Renal cortex interstitium (tissue), 15 donors: ENCODE data around the gene ACADS. TPM values are rescaled to one million over a fixed set of nuclear protein-coding genes. Genes with fewer than 3 reads are reported as not detected.

Source experiments
- DNase-seq, 11 donors: peaks; one replicate each; pipeline ENCODE4 v3.0.0-alpha.2; 2013; ENCODE audit warnings: low read depth in 9 of 11, low spot score in 4 of 11; ENCODE audit errors: extremely low read depth in 1 of 11
- long read RNA-seq, 16 experiments: transcript quantifications; one replicate each; lab custom pipeline, GENCODE V29; 2026
- polyA plus RNA-seq, 3 donors: library from polyadenylated mRNA; unstranded; fragments of 120-200 nt; gene quantifications; one replicate each; pipeline ENCODE4 v1.2.1, GENCODE V29; 2013; ENCODE audit not compliant: insufficient read length in 3 of 3

Gene ACADS
- polyA plus RNA-seq, result 10 to 100 TPM; 15.3 to 24.4 (median 23.0) TPM
- long read RNA-seq, donor 1, transcript ACADS-201 (10 exons, 1,950 nt), result major isoform, 10 of 11 reads
- long read RNA-seq, donor 1, partial matches to known transcripts, result 0 of 11 reads
- long read RNA-seq, donor 1, other reads (novel, unspliced or antisense), result 0 of 11 reads
- long read RNA-seq, donor 2, transcript ACADS-201 (10 exons, 1,950 nt), result major isoform, 8 of 9 reads
- long read RNA-seq, donor 2, partial matches to known transcripts, result 0 of 9 reads
- long read RNA-seq, donor 2, other reads (novel, unspliced or antisense), result 0 of 9 reads
- long read RNA-seq, donor 3, transcript ACADS-201 (10 exons, 1,950 nt), result major isoform, 13 of 14 reads
- long read RNA-seq, donor 3, partial matches to known transcripts, result 0 of 14 reads
- long read RNA-seq, donor 3, other reads (novel, unspliced or antisense), result 0 of 14 reads
- long read RNA-seq, donor 4, transcript ACADS-201 (10 exons, 1,950 nt), result major isoform, 11 of 11 reads
- long read RNA-seq, donor 4, partial matches to known transcripts, result 0 of 11 reads
- long read RNA-seq, donor 4, other reads (novel, unspliced or antisense), result 0 of 11 reads
- long read RNA-seq, donor 5, result 0 reads
- long read RNA-seq, donor 6, transcript ACADS-201 (10 exons, 1,950 nt), result major isoform, 7 of 21 reads
- long read RNA-seq, donor 6, partial matches to known transcripts, result 13 of 21 reads
- long read RNA-seq, donor 6, other reads (novel, unspliced or antisense), result 0 of 21 reads
- long read RNA-seq, donor 7, transcript ACADS-201 (10 exons, 1,950 nt), result major isoform, 6 of 6 reads
- long read RNA-seq, donor 7, partial matches to known transcripts, result 0 of 6 reads
- long read RNA-seq, donor 7, other reads (novel, unspliced or antisense), result 0 of 6 reads
- long read RNA-seq, donor 8, transcript ACADS-201 (10 exons, 1,950 nt), result major isoform, 34 of 65 reads
- long read RNA-seq, donor 8, partial matches to known transcripts, result 30 of 65 reads
- long read RNA-seq, donor 8, other reads (novel, unspliced or antisense), result 0 of 65 reads
- long read RNA-seq, donor 9, transcript ACADS-201 (10 exons, 1,950 nt), result major isoform, 5 of 6 reads
- long read RNA-seq, donor 9, partial matches to known transcripts, result 0 of 6 reads
- long read RNA-seq, donor 9, other reads (novel, unspliced or antisense), result 0 of 6 reads
- long read RNA-seq, donor 10, transcript ACADS-201 (10 exons, 1,950 nt), result major isoform, 6 of 18 reads
- long read RNA-seq, donor 10, partial matches to known transcripts, result 11 of 18 reads
- long read RNA-seq, donor 10, other reads (novel, unspliced or antisense), result 0 of 18 reads
- long read RNA-seq, donor 11, transcript ACADS-201 (10 exons, 1,950 nt), result major isoform, 5 of 5 reads
- long read RNA-seq, donor 11, partial matches to known transcripts, result 0 of 5 reads
- long read RNA-seq, donor 11, other reads (novel, unspliced or antisense), result 0 of 5 reads
- long read RNA-seq, donor 12, partial matches to known transcripts, result 11 of 13 reads
- long read RNA-seq, donor 12, other reads (novel, unspliced or antisense), result 0 of 13 reads
- long read RNA-seq, donor 13, result 0 reads
- long read RNA-seq, donor 14, transcript ACADS-201 (10 exons, 1,950 nt), result major isoform, 11 of 11 reads
- long read RNA-seq, donor 14, partial matches to known transcripts, result 0 of 11 reads
- long read RNA-seq, donor 14, other reads (novel, unspliced or antisense), result 0 of 11 reads
- long read RNA-seq, donor 15, partial matches to known transcripts, result 7 of 9 reads
- long read RNA-seq, donor 15, other reads (novel, unspliced or antisense), result 0 of 9 reads
- long read RNA-seq, donor 16, transcript ACADS-201 (10 exons, 1,950 nt), result major isoform, 29 of 36 reads
- long read RNA-seq, donor 16, partial matches to known transcripts, result 6 of 36 reads
- long read RNA-seq, donor 16, other reads (novel, unspliced or antisense), result 0 of 36 reads

- peak; percentile 61 to 83 (median 74) for DNase-seq
Measured at GRCh38 chr12:120725659-120726509, at the start of gene ACADS. ACADS (plus strand) TSS chr12:120725826; CDS start chr12:120725886, 60 bp downstream.

DNA sequence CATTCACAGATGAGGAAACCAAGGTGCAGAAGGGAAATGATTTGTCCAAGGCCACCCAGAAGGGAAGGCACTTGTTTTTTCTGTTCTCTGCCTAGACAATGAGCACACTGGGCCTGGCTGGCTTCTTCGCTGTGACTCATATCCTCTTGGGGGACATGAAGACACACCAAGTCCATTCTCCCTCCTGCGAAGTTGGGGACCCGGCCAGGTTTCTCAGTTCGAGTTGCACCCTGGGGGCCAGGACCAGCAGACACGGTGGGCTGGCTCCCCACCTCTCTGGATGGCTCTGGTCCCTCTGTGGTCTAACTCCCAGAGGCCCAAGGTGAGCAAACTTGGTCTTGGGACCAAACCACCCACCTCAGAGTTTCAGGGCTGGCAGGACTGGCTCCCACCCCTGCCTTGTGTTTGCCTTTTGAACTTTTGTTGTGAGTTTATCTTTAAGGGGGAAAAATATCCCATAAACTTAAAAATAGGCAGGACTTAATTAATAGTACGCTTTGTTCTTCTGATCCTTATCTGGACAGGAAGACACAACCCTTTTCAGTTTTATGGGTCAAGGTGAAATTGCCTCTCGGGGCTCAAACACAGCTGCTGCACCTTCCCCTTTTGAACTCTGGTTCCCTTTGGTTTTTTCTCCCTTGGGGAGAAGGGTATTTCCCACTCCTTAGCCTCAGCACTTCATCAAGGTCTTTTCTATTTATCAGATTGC, 47.7 kb upstream of the ACADS start:
- no peak for DNase-seq

GRCh38 chr12:120678572-120678971, 47.1 kb upstream of the ACADS start:
- no peak for DNase-seq

DNA sequence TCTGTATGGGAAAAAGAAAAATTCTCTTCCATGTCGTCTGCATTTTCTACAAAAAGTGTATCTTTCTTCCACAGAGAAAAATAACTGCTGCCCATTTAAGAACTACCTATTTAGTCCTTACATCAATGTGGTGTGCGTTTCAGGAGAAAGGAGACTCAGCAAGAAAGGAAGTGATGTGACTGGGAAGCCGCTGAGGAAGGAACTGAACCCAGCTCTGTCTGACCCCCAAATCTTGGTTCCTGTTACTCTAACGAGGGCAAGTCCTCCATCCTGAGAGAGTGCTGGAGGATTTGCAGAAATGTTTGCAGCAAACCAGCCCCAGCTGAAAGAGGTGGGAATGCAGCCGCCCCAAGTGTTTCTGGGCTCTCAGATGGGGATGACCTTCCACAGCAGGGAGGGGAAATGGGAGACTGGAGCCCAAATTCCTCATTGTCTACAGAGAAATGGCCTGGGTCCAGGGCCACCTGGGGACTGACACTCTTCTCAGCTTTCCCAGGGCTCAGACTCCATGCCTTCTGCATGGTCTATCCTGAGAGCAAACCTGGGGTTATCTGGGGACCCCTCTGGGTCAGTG, 45.4 kb upstream of the ACADS start:
- no peak for DNase-seq

DNA sequence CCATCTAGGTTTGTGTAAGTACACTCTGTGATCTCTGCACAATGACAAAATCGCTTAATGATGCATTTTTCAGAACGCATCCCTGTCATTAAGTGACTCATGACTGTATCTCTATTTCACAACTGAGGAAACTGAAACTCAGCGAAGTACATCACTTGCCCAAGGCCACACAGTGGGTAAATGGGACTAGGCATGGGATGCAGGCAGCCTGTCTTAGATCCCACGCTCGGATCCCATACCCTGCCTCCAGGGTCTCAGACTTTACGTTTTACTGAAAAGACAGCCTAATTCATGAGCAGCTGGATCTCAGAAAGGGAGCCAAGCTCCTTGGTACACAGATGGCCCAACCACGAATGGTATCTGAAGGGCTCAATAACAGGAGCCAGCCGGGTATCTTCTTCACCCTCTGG, 41.1 kb upstream of the ACADS start:
- DNase-seq, result no peak

DNA sequence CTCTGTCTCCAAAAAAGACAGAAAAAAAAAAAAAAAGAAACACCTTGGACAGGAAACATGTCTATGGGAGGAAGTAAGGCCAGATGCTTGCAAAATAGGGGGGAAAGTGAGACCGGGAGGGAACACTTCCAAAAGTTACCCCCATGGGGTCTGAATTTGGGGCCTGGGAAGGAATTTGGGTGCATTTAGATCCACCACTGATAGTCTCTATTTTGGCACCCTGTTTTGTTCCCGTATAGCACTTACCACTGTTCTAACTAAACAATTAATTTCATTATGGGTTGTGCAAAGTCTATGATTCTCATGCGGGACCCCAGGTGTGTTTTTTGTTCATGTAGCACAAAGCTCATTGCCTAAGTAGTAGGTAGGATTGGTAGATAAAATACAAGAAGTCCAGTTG, 40.1 kb upstream of the ACADS start:
- DNase-seq, result no peak

DNA sequence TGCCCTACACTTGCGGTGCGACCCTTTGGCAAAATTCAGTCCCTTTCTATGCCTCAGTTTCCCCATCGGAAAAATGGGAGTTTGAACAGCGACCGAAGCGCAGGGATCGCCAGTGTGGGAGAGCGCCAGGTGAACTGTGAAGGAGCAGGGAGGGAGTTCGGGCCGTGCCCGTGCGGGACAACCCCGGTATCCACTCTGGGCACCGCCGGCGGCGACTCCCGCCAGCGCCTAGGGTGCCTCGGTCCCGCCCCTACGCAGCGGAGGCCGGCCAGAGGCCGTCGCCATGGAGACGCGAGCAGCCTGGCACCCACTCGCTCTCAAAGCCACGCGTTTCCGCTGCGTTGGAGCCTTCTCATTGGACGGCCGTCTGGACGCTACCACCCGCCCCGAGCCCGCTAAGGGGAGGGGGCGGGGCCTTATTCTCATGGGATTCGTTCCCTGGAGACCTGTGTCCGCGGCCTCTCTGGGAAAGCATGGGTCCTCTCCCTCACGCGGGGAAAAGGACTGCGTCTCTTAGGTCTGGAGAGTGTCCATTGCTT, 39.4 kb upstream of the ACADS start:
- peak; percentile 93 to 97 (median 95) for DNase-seq

- peak; percentile 88 to 98 (median 96) for DNase-seq
Measured at GRCh38 chr12:120686690-120687577, 38.7 kb upstream of the ACADS start, which contains the start of gene MLEC. MLEC (plus strand) TSS chr12:120687149; CDS start chr12:120687297, 148 bp downstream.

DNA sequence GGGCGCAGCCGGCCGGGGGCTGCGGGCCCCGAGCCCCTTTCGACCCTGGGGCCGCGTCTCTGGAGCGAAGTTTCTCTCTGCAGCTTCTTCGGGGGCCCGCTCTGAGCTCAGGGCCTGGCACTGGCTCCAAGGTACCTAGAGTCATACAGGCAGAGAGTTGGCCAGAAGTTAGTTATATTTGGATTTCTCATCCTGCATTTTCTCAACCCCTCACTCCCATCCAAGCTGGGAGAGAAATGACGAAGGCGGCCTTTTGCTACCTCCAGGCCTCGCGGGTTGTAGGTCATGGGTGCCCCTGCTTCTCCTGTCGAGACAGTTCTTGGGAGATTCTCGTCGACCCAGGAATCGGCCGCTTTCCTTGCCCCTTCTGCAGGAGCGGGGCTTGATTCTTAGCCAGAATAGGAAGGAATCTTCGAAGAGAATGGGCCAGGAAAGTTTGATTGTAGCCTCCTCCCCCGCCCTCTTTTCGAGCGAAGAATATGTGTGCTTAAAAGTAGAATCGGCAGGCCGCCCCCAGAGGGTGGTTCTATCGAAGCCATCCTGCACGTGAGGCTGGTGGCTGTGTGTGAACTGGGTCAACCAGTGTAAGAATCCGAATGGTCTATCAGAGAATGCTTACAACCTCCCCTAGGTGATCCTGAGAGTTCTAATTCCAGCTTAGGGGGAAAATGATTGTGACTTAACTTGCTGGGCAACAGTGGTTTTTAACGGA, 37.9 kb upstream of the ACADS start:
- no peak for DNase-seq

GRCh38 chr12:120688527-120689071, 37.0 kb upstream of the ACADS start:
- DNase-seq, result no peak

DNA sequence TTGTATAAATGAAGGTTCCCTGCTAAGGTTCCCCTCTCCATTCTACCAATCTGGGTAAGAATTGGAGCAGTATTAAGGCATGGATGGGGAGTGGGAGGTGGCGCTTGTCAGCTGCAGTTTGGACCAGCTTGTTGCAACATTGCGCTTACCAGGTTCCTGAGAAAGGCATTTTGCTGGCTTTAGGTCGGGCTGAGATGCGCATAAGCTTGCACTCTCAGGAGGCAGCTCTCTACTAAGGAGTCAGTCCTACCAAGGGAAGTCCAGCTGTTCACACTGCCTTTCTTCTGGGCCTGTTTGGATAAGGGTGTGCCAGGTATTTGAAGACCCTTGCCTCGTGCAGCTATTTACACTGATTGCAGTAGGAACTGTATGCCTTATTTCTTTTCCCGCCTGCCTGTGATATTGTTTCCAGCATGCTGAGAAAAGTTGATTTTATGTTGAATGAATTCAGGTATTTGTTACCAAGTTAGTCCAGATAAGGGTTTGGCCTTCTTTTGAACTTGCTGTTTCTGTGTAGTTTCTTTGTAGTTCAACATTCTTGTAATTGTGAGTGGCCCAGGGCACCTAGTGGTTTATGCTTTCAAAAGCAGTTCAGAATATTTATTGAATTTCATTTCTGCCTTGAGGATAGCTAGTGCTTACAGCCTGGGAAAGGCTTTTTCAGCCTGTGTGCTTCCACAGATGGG, 36.1 kb upstream of the ACADS start:
- no peak for DNase-seq

DNA sequence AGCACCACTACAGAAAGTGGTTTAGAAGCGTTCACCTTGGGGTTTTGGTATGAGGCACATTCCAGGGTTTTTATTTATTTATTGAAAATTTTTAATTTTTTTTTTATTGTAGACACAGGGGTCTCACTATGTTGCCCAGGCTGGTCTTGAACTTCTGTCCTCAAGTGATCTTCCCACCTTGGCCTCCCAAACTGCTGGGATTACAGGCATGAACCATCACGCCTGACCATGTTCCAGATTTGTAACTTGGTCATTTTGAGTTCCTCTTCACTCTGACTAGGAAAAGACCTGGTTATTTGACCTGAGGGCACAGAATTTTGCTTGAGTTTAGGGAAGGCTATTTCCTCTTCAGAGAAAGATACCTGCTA, 35.6 kb upstream of the ACADS start:
- DNase-seq, result no peak

DNA sequence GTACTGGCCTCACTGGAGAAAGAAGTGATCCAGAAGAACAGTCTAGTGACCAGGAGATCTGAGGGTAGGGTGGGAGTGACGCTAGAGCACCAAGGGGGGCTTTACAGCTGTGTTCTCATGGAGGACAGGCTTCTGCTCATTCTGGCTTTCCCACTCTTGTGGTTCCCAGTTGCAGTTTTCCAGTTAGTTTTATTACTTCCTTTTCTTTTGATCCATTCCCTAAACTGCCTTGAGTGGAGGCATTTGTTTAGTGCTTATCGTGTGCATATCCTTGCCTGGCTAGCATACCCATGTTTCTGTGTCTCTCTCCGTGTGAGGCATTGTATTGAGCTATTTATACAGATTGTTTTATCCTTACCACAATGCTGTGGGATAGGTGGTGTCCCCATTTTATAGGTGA, 34.6 kb upstream of the ACADS start:
- DNase-seq, result no peak
